ENCODE data around the gene PEX5L.
"Not testable (repeated sequence)": the region's sequence is repeated elsewhere in the genome, so short reads cannot be mapped to it uniquely, and the experiment has no call there.

The PEX5L gene

GRCh38 chr3:179791793-179792192 is 244.9 kb downstream of the PEX5L start:
- Mint-ChIP-seq H3K27me3 (no peaks in the 10 kb centered on the region), H3K4me1 (ENCODE audit: low read depth) (no peaks in the 10 kb centered on the region), H3K4me3 (no peak overlapping the region)

GRCh38 chr3:179788996-179789395 is 247.7 kb downstream of the PEX5L start:
- Mint-ChIP-seq H3K9me3 (ENCODE audit: low read depth) (no peaks in the 10 kb centered on the region), H3K27ac (no peak overlapping the region), H3K27me3 (no peaks in the 10 kb centered on the region), H3K36me3 (peaks cover 12% of the 10 kb centered on the region), H3K4me3 (no peak overlapping the region), H3K4me1 (ENCODE audit: low read depth) (no peaks in the 10 kb centered on the region)

More at GRCh38 chr3:179791793-179792192, 244.9 kb downstream of the PEX5L start:
- H3K36me3 Mint-ChIP-seq = peaks cover 3% of the 10 kb centered on the region
- no peak overlapping the region for H3K27ac Mint-ChIP-seq
- no peaks in the 10 kb centered on the region for H3K9me3 Mint-ChIP-seq (ENCODE audit: low read depth)

GRCh38 chr3:179782841-179783240 is 253.9 kb downstream of the PEX5L start:
- H3K4me1 Mint-ChIP-seq (ENCODE audit: low read depth); H3K9me3 Mint-ChIP-seq (ENCODE audit: low read depth); H3K27me3 Mint-ChIP-seq; H3K27ac Mint-ChIP-seq; H3K4me3 Mint-ChIP-seq: not testable (repeated sequence)
- peaks cover 39% of the 10 kb centered on the region for H3K36me3 Mint-ChIP-seq

- Mint-ChIP-seq H3K27ac (no peak overlapping the region), H3K4me1 (ENCODE audit: low read depth) (no peaks in the 10 kb centered on the region), H3K36me3 (peaks cover 39% of the 10 kb centered on the region), H3K27me3 (no peaks in the 10 kb centered on the region), H3K4me3 (no peak overlapping the region), H3K9me3 (ENCODE audit: low read depth) (peaks cover 5% of the 10 kb centered on the region)
These were observed 261.2 kb downstream of the PEX5L start for GRCh38 chr3:179775416-179776122.

- Mint-ChIP-seq H3K4me1 (ENCODE audit: low read depth) (no peaks in the 10 kb centered on the region), H3K9me3 (ENCODE audit: low read depth) (no peaks in the 10 kb centered on the region), H3K36me3 (peaks cover 25% of the 10 kb centered on the region), H3K4me3 (no peak overlapping the region), H3K27ac (no peak overlapping the region), H3K27me3 (no peaks in the 10 kb centered on the region)
These were observed 264.4 kb downstream of the PEX5L start for GRCh38 chr3:179772297-179772696.

GRCh38 chr3:179771797-179772196 is 264.9 kb downstream of the PEX5L start:
- no peaks in the 10 kb centered on the region for H3K4me1 Mint-ChIP-seq (ENCODE audit: low read depth)
- no peak overlapping the region for H3K4me3 Mint-ChIP-seq
- H3K36me3 Mint-ChIP-seq = peaks cover 28% of the 10 kb centered on the region
- no peak overlapping the region for H3K27ac Mint-ChIP-seq
- no peaks in the 10 kb centered on the region for H3K27me3 Mint-ChIP-seq
- H3K9me3 Mint-ChIP-seq (ENCODE audit: low read depth) = no peaks in the 10 kb centered on the region

- H3K9me3 Mint-ChIP-seq (ENCODE audit: low read depth) = no peaks in the 10 kb centered on the region
- H3K27me3 Mint-ChIP-seq = no peaks in the 10 kb centered on the region
- no peak overlapping the region for H3K27ac Mint-ChIP-seq
- peaks cover 33% of the 10 kb centered on the region for H3K36me3 Mint-ChIP-seq
- no peaks in the 10 kb centered on the region for H3K4me1 Mint-ChIP-seq (ENCODE audit: low read depth)
- H3K4me3 Mint-ChIP-seq = no peak overlapping the region
These were observed 267.1 kb downstream of the PEX5L start for GRCh38 chr3:179769411-179770247.

- Mint-ChIP-seq H3K27ac (no peak overlapping the region), H3K4me3 (no peak overlapping the region), H3K4me1 (ENCODE audit: low read depth) (no peaks in the 10 kb centered on the region), H3K27me3 (no peaks in the 10 kb centered on the region), H3K36me3 (peaks cover 25% of the 10 kb centered on the region), H3K9me3 (ENCODE audit: low read depth) (no peaks in the 10 kb centered on the region)
These were observed 268.7 kb downstream of the PEX5L start for GRCh38 chr3:179768080-179768479.

GRCh38 chr3:179766416-179767133 is 270.2 kb downstream of the PEX5L start:
- Mint-ChIP-seq H3K4me1 (ENCODE audit: low read depth) (no peaks in the 10 kb centered on the region), H3K36me3 (peaks cover 25% of the 10 kb centered on the region), H3K9me3 (ENCODE audit: low read depth) (no peaks in the 10 kb centered on the region), H3K27ac (no peak overlapping the region), H3K4me3 (no peak overlapping the region), H3K27me3 (no peaks in the 10 kb centered on the region)

- no peaks in the 10 kb centered on the region for H3K27me3 Mint-ChIP-seq
- H3K36me3 Mint-ChIP-seq = peaks cover 29% of the 10 kb centered on the region
- H3K4me3 Mint-ChIP-seq = no peak overlapping the region
- no peaks in the 10 kb centered on the region for H3K4me1 Mint-ChIP-seq (ENCODE audit: low read depth)
- no peaks in the 10 kb centered on the region for H3K9me3 Mint-ChIP-seq (ENCODE audit: low read depth)
- no peak overlapping the region for H3K27ac Mint-ChIP-seq
These were observed 271.3 kb downstream of the PEX5L start for GRCh38 chr3:179765396-179765795.

GRCh38 chr3:179760944-179761343 is 275.8 kb downstream of the PEX5L start:
- Mint-ChIP-seq H3K9me3 (ENCODE audit: low read depth) (no peaks in the 10 kb centered on the region), H3K27me3 (no peaks in the 10 kb centered on the region), H3K36me3 (peaks cover 38% of the 10 kb centered on the region), H3K4me3 (no peak overlapping the region), H3K4me1 (ENCODE audit: low read depth) (no peaks in the 10 kb centered on the region), H3K27ac (no peak overlapping the region)

GRCh38 chr3:179750720-179751328 is 285.9 kb downstream of the PEX5L start:
- peaks cover 27% of the 10 kb centered on the region for H3K36me3 Mint-ChIP-seq
- H3K4me3 Mint-ChIP-seq = no peak overlapping the region
- no peak overlapping the region for H3K27ac Mint-ChIP-seq
- H3K9me3 Mint-ChIP-seq (ENCODE audit: low read depth) = no peaks in the 10 kb centered on the region
- H3K27me3 Mint-ChIP-seq = no peaks in the 10 kb centered on the region
- no peaks in the 10 kb centered on the region for H3K4me1 Mint-ChIP-seq (ENCODE audit: low read depth)

- peaks cover 29% of the 10 kb centered on the region for H3K36me3 Mint-ChIP-seq
- H3K4me3 Mint-ChIP-seq = no peak overlapping the region
- H3K9me3 Mint-ChIP-seq (ENCODE audit: low read depth) = no peaks in the 10 kb centered on the region
- no peak overlapping the region for H3K27ac Mint-ChIP-seq
- H3K4me1 Mint-ChIP-seq (ENCODE audit: low read depth) = no peaks in the 10 kb centered on the region
- H3K27me3 Mint-ChIP-seq = no peaks in the 10 kb centered on the region
These were observed 291.0 kb downstream of the PEX5L start for GRCh38 chr3:179745716-179746115.

GRCh38 chr3:179745079-179745478 is 291.7 kb downstream of the PEX5L start:
- H3K9me3 Mint-ChIP-seq (ENCODE audit: low read depth) = no peaks in the 10 kb centered on the region
- no peak overlapping the region for H3K4me3 Mint-ChIP-seq
- H3K4me1 Mint-ChIP-seq (ENCODE audit: low read depth) = no peaks in the 10 kb centered on the region
- H3K27me3 Mint-ChIP-seq = no peaks in the 10 kb centered on the region
- no peak overlapping the region for H3K27ac Mint-ChIP-seq
- H3K36me3 Mint-ChIP-seq = peaks cover 27% of the 10 kb centered on the region

Data from activated naive CD8-positive, alpha-beta T cell (primary cell).